GM12878 (cell line): ENCODE measurements around the gene FAF1. TPM values are rescaled to one million over a fixed set of nuclear protein-coding genes. Genes with fewer than 3 reads are reported as not detected.

Experiments used
- ATAC-seq: fragments of 200-7000 bp; cut with Tn5 transposase; 3 replicates; pipeline ENCODE4 v1.9.1; 2020; ENCODE audit warnings: mild to moderate bottlenecking, moderate library complexity
- BruUV-seq: library from RNA; stranded (reverse); fragments of 400-500 nt; replicated peaks from 2 replicates; lab custom pipeline; 2021; lab: Mats Ljungman, UMichigan
- CTCF ChIA-PET: fragments of 300-600 bp; sonication (Branson Sonifier 250); formaldehyde crosslinking; extraction: SDS; loops from one replicate; lab custom pipeline; 2021; ENCODE audit warnings: inconsistent platforms; lab: Yijun Ruan, JAX
- POLR2A ChIA-PET: fragments of 350-600 bp; formaldehyde crosslinking; extraction: SDS; loops from one replicate; lab custom pipeline; 2021; ENCODE audit warnings: inconsistent platforms; lab: Charles Lee
- RAD21 ChIA-PET: fragments of 300-600 bp; sonication (Branson Sonifier 250); formaldehyde crosslinking; loops from one replicate; lab custom pipeline; 2023; ENCODE audit warnings: antibody characterized with exemption; ENCODE audit not compliant: unreplicated experiment; lab: Charles Lee
- SMC1A ChIA-PET: fragments of 300-600 bp; sonication (Branson Sonifier 250); formaldehyde crosslinking; loops from one replicate; lab custom pipeline; 2023; ENCODE audit not compliant: unreplicated experiment, uncharacterized antibody; lab: Charles Lee
- DNase-seq: peaks from one replicate; pipeline ENCODE4 v3.0.0-alpha.2; 2011; ENCODE audit warnings: low read depth, low spot score
- FAIRE-seq: peaks from 3 replicates; lab custom pipeline; 2011; peaks lifted over from hg19 to GRCh38; lab: Jason Lieb, UNC
- H2AFZ ChIP-seq: 2 replicates; pipeline ENCODE4 v1.6.0; 2011; ENCODE audit warnings: low read depth, low read length, control low read depth; ENCODE audit not compliant: control insufficient read depth
- H3K27ac ChIP-seq: 2 replicates; pipeline ENCODE4 v1.5.1; 2011; ENCODE audit warnings: control low read depth; ENCODE audit not compliant: control insufficient read depth, insufficient read depth
- H3K27me3 ChIP-seq, 2 experiments: replicated peaks in 1 of 2; 2 replicates each; pipeline versions ENCODE4 v1.6.0 to v1.6.1; 2011; ENCODE audit warnings: low read length in 1 of 2; ENCODE audit not compliant: control insufficient read depth in 2 of 2, insufficient read depth in 2 of 2
- H3K36me3 ChIP-seq, 2 experiments: 2 replicates each; pipeline ENCODE4 v1.5.1; 2011; ENCODE audit warnings: low read length in 1 of 2; ENCODE audit not compliant: control insufficient read depth in 2 of 2, insufficient read depth in 2 of 2
- H3K4me1 ChIP-seq: 2 replicates; pipeline ENCODE4 v1.6.1; 2011; ENCODE audit warnings: mild to moderate bottlenecking, low read length, moderate library complexity, mixed read lengths; ENCODE audit not compliant: control insufficient read depth, insufficient read depth
- H3K4me2 ChIP-seq: 2 replicates; pipeline ENCODE4 v1.6.0; 2011; ENCODE audit warnings: control low read depth; ENCODE audit not compliant: control insufficient read depth, insufficient read depth
- H3K4me3 ChIP-seq: fragments of 200-600 bp; sonication (generic); 2 replicates; pipeline ENCODE4 v1.5.1; 2016
- H3K79me2 ChIP-seq: 2 replicates; pipeline ENCODE4 v1.6.0; 2011; ENCODE audit warnings: low read length; ENCODE audit not compliant: control insufficient read depth, insufficient read depth
- H3K9ac ChIP-seq: 2 replicates; pipeline ENCODE4 v1.8.0; 2011; ENCODE audit warnings: low read length, control low read depth, mixed read lengths; ENCODE audit not compliant: control insufficient read depth, insufficient read depth
- H3K9me3 ChIP-seq: replicated peaks from 3 replicates; pipeline ENCODE4 v1.5.1; 2011; ENCODE audit warnings: mild to moderate bottlenecking, low read length; ENCODE audit not compliant: control insufficient read depth, insufficient read depth
- H4K20me1 ChIP-seq: 2 replicates; pipeline ENCODE4 v1.6.0; 2011; ENCODE audit not compliant: control insufficient read depth, insufficient read depth
- BACH1 ChIP-seq: fragments of 450-650 bp; IDR thresholded peaks from 2 replicates; pipeline ENCODE4 v1.6.1; 2017; ENCODE audit warnings: mild to moderate bottlenecking, borderline replicate concordance
- CEBPZ ChIP-seq: fragments of 150-350 bp; IDR thresholded peaks from 2 replicates; pipeline ENCODE4 v1.6.1; 2016; ENCODE audit warnings: low read depth, low read length
- MTA2 ChIP-seq: fragments of 450-650 bp; IDR thresholded peaks from 2 replicates; pipeline ENCODE4 v1.6.1; 2016; ENCODE audit warnings: low read depth, mild to moderate bottlenecking, moderate library complexity
- POLR2A ChIP-seq: IDR thresholded peaks from 2 replicates; pipeline ENCODE4 v1.6.1; 2011; ENCODE audit warnings: low read depth, mild to moderate bottlenecking, low read length
- POLR2AphosphoS5 ChIP-seq: IDR thresholded peaks from 2 replicates; pipeline ENCODE4 v1.6.1; 2011; ENCODE audit warnings: mild to moderate bottlenecking, low read length, inconsistent platforms
- RBBP5 ChIP-seq: fragments of 200-600 bp; sonication (generic); conservative IDR thresholded peaks from 2 replicates; pipeline ENCODE4 v1.6.1; 2016
- RCOR1 ChIP-seq: conservative IDR thresholded peaks from 2 replicates; pipeline ENCODE4 v1.6.1; 2012; ENCODE audit warnings: low read depth, low read length, improper control_type of control experiment
- SMAD1 ChIP-seq: fragments of 450-650 bp; IDR thresholded peaks from 2 replicates; pipeline ENCODE4 v1.6.1; 2018; ENCODE audit warnings: mild to moderate bottlenecking, low read depth; ENCODE audit not compliant: partially characterized antibody
- SREBF2 ChIP-seq: IDR thresholded peaks from 2 replicates; pipeline ENCODE4 v1.6.1; 2012; ENCODE audit warnings: mild to moderate bottlenecking, low read length
- SUPT20H ChIP-seq: IDR thresholded peaks from 2 replicates; pipeline ENCODE4 v1.6.1; 2011; ENCODE audit warnings: low read depth, mild to moderate bottlenecking, low read length, moderate library complexity, borderline replicate concordance; ENCODE audit not compliant: control insufficient read depth
- TCF12 ChIP-seq: IDR thresholded peaks from 2 replicates; pipeline ENCODE4 v1.6.1; 2011; ENCODE audit warnings: low read depth, mild to moderate bottlenecking, low read length
- ZNF384 ChIP-seq: IDR thresholded peaks from 2 replicates; pipeline ENCODE4 v1.6.1; 2012; ENCODE audit warnings: low read depth, mild to moderate bottlenecking, low read length, improper control_type of control experiment, borderline replicate concordance
- ZNF592 ChIP-seq: fragments of 450-650 bp; IDR thresholded peaks from 2 replicates; pipeline ENCODE4 v1.6.1; 2017; ENCODE audit warnings: mild to moderate bottlenecking, moderate library complexity
- ZSCAN29 ChIP-seq: fragments of 450-650 bp; IDR thresholded peaks from 2 replicates; pipeline ENCODE4 v1.6.1; 2017; ENCODE audit warnings: mild to moderate bottlenecking, moderate library complexity
- WGBS: methylation state at CpG from one replicate; pipeline ENCODE4 v1.1.6; 2016; ENCODE audit warnings: low lambda C conversion rate; ENCODE audit not compliant: insufficient replicate concordance, insufficient coverage; ENCODE audit errors: missing lambda C conversion rate; 5-methylcytosine and 5-hydroxymethylcytosine counted together
- in situ Hi-C: fragments of 300-500 bp; cut with MboI; formaldehyde crosslinking; loops from 9 replicates; pipeline ENCODE4 v1.14.3; 2018; ENCODE audit warnings: mixed read lengths
- intact Hi-C: fragments of 100-400 bp; cut with micrococcal nuclease; formaldehyde crosslinking; loops from one replicate; pipeline ENCODE4 v1.14.2; 2022; ENCODE audit not compliant: unreplicated experiment
- polyA plus RNA-seq, 11 experiments: library from polyadenylated mRNA; depleted of rRNA in 4 of 11; unstranded in 6 of 11; stranded (reverse) in 5 of 11; fragments of >200 nt; fragmentation: Nextera tagmentation in 4 of 11; fragmentation: Illumina TruSeq in 1 of 11; extraction: Ambion mirVana in 4 of 11; extraction: Trizol in 1 of 11; gene quantifications; 1 replicate in 1 of 11; 2 replicates in 10 of 11; pipeline versions ENCODE4 v1.2.1 to v1.2.3, GENCODE V29; 2011 to 2016; ENCODE audit warnings: inconsistent platforms in 2 of 11, missing spikeins in 2 of 11, low read depth in 1 of 11
- total RNA-seq, 4 experiments: library from RNA; depleted of rRNA in 3 of 4; stranded (reverse); fragments of >200 nt in 3 of 4; fragmentation: Illumina TruSeq in 1 of 4; extraction: Trizol in 1 of 4; gene quantifications; 2 replicates each; pipeline versions ENCODE4 v1.2.1 to v1.2.3, GENCODE V29; 2013 to 2021

Gene FAF1
- total and polyA plus RNA-seq, 10 of the 15 experiments (the other 5 are each of a cell fraction or from before 2014, with no cell fraction given), result 8.6 to 54.5 (median 23.7) TPM

- TF ChIP-seq ZNF592 (no peak), MTA2 (no peak), POLR2A (no peak), SUPT20H (no peak), TCF12 (no peak), SREBF2 (no peak), ZNF384 (no peak)
Measured at GRCh38 chr1:50700621-50701020, 259.4 kb downstream of the FAF1 start (continued).

DNA sequence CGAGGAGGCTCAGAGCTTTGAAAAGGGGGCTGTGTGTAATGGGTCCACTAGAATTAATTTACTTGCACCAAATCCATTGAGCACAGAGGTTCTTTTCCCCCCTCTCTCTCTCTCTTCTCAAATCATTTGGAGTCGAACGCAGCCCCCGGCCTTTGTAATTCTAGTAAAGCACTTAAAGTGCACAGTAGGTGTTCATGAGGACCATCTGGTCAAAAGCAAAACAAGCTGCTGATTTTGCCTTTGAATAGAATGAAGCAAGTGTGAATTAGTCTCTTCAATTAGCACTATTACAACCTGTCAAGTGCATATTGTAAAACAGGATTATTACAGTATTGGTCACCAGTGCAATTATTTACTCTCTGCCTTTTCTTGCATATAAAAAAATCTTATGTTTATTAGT, 259.9 kb downstream of the FAF1 start:
- Histone ChIP-seq H3K36me3 (no peaks in the 10 kb centered on the region), H3K79me2 (no peaks in the 10 kb centered on the region), H2AFZ (no peak overlapping the region), H3K4me2 (no peak overlapping the region), H3K27me3 (no peaks in the 10 kb centered on the region), H3K4me3 (no peak overlapping the region), H4K20me1 (no peaks in the 10 kb centered on the region), H3K9ac (no peak overlapping the region), H3K4me1 (no peaks in the 10 kb centered on the region), H3K9me3 (no peaks in the 10 kb centered on the region), H3K27ac (no peak overlapping the region)
- DNase-seq, result no peak
- intact Hi-C loops, result no loop called here
- ChIA-PET RAD21 (interaction anchor here (1.2 kb wide), 1 partner anchor 90 kb away, joined by 3 read pairs; no protein-coding TSS in a partner anchor), CTCF (interaction anchor here (1.4 kb wide), 1 partner anchor 9 kb away, joined by 3 read pairs; no protein-coding TSS in a partner anchor), SMC1A (interaction anchor here (0.9 kb wide), 1 partner anchor 111 kb away, joined by 3 read pairs; no protein-coding TSS in a partner anchor), POLR2A (no interaction called here)
- ATAC-seq, result no peak
- 98% methylated on average over 4 of the region's 4 CpGs for WGBS
- BruUV-seq, result no TSS peak
- in situ Hi-C loops, result no loop called here
- TF ChIP-seq RCOR1, result no peak
- TF ChIP-seq RBBP5, result no peak
- TF ChIP-seq BACH1, result no peak
- TF ChIP-seq ZSCAN29, result no peak
- no peak for TF ChIP-seq SMAD1
- no peak for TF ChIP-seq CEBPZ
- TF ChIP-seq POLR2AphosphoS5, result no peak
- no peak for FAIRE-seq
